Measurements from ENCODE around the gene CASP2.

The CASP2 gene

DNA sequence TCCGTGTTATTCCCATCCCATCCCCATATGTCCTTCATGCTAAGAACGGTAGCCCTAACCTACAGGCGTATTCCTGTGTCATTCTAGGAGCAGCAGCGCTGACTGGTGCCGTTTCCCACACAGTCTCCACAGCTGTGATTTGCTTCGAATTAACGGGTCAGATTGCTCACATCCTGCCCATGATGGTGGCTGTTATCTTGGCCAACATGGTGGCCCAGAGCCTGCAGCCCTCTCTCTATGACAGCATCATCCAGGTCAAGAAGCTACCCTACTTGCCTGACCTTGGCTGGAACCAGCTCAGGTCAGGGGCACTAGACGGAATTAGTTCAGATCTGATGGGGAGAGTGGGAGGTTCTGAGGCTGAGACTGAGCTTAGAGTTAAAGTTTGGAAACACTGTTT is 53.7 kb downstream of the CASP2 start:
- DNase-seq = no peak

DNA sequence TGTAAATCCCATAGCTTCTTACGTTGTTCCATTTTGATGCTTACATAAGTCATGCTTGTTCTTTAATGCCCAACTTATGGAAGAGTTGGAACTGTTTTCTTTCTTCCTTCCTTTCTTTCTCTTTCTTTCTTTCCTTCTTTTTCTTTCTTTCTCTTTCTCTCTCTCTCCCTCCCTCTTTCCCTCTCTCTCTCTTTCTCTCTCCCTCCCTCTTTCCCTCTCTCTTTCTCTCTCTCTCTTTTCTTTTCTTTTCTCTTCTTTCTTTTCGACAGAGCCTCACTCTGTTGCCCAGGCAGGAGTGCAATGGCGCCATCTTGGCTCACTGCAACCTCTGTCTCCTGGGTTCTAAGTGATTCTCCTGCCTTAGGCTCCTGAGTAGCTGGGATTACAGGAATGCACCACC is 55.4 kb downstream of the CASP2 start:
- DNase-seq = no peak

DNA sequence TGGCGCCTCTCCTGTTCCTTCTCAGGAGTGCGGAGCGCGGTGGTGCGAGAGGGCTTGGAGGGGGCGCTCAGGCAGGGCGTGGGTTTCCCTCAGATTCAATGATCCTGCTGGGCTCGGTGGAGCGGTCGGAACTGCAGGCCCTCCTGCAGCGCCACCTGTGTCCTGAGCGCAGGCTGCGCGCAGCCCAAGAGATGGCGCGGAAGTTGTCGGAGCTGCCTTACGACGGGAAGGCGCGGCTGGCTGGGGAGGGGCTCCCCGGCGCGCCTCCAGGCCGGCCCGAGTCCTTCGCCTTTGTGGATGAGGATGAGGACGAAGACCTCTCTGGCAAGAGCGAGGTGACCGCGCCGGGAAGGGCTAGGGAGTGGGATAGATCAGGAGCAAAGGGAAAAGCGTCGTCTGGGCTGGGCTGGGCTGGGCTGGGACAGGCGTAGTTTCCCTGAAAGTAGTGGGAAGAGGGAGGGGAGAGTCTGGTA is 57.3 kb downstream of the CASP2 start:
- DNase-seq = peak; percentile 46

DNA sequence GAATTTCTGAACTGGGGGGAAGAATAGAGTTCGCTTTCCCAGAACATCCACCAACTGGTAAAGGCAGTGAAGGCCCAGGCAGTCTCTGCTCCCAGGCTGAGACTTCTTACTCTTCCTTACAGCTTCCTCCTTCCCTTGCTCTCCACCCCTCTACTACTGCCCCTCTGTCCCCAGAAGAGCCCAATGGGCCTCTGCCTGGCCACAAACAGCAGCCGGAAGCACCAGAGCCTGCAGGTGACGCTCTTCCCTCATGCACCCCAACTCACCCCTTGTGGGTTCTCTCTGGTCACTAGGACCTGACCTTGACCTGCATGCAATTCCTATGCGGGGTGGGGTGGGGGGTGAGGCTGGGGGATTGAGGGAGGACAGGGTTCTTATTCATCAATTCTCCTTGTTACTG is 57.9 kb downstream of the CASP2 start:
- DNase-seq = no peak

DNA sequence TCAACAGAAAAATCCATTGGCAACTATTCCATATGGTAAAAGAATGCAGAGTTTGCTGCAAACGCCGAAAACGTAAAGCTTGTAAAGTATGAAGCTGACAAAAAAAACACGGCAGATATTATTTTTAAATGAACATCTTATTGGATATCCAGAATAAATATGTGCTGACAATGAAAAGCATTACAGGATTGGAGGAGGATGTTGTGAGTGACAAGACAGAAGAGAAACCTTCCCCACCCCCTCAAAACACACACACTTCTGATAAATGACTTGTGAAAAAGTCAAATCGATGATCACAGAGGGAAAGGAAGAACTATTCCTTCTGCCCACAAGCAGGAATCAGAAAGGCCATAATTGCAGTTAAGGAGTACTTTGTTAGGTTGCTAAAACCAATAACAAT is 59.8 kb downstream of the CASP2 start:
- no peak for DNase-seq

DNA sequence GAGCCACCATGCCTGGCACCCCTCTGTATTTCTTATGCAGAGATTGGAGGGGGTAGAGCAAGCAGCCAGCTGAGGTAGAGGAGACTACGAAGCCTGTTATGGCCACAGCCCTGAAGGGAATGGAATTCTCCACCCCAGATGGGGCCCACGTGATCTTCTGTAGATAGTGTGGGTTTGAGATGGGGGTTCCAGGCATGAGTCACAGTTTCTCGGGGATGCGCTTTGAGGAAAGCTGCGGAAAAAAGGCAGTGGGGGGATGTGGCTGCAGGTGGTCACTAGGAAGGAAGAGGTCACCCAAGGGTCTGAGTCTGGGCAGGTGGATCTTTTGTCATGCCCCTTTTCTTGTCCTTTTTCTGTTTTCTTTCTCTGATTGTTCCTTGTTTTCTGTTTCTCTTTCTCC is 62.9 kb downstream of the CASP2 start:
- DNase-seq = peak; percentile 10

DNA sequence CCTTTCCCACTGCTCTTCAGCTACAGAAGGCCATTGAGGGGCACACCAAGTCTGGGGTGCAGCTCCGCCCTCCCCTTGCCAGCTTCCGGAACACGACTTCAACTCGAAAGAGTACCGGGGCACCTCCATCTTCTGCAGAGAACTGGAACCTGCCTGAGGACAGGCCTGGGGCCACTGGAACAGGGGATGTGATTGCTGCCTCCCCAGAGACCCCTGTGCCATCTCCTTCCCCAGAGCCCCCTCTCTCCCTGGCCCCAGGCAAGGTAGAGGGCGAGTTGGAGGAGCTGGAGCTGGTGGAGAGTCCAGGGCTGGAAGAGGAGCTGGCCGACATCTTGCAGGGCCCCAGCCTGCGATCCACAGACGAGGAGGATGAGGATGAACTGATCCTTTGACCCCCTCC is 63.4 kb downstream of the CASP2 start:
- no peak for DNase-seq

DNA sequence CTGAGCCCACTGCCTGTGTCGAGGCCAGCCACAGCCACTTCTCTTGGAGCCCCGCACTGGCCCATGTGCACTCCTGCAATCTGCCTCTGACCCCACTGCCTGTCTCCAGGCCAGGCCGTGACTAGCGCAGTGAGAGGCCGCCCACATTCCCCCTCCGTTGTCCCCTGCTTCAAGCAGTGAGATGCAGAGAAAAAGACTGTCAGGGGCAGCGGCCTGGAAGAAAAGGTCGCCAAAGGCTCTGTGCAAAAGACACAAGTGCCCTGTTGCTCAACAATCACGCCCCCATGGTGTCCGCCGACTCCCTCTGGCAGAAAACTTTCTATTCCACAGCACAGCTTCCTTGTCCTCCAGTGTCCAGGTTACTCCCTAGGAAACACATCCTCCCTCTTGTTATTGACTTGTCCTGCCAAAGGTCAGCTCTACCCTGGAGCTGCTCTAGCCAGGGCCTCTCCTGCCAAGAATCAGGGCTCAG is 64.4 kb downstream of the CASP2 start:
- no peak for DNase-seq

DNA sequence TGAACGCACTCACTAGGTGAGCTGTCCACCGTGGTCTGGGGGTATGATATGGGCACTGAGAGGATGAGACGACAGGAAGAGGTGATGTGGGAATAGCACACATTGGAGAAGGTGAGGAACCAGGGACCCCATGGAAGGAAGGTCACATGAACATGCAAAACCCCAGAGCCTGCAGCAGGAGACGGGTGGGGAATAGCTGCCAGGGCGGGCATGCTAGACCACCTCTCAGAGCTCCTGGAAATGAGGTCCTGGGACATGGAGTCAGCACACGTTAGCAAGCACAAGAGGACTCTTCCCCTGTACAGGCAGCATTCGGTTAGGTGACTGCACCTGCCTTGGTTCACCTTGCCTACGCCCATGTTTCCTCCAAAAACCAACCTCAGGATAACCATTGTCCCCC is 66.2 kb downstream of the CASP2 start:
- DNase-seq = no peak

DNA sequence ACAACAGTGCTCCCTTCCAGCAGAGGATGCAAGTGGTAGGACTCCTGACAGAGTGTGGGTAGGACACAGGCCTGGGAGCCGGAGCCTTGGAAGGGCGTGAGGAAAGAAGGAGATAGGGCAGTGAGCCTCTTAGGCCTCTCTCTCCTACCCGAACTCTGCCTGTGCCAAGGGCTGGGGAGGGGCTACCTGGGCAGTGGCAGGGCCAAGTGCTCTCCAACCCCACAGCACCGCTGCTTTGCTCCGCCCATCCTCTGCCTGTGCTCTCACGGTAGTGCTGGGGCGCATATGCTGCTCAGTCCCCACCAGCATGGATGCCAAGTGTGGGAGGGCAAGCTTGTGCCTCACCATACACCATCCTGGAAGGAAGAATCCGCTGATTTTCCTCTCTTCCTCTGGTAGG is 66.8 kb downstream of the CASP2 start:
- no peak for DNase-seq

DNA sequence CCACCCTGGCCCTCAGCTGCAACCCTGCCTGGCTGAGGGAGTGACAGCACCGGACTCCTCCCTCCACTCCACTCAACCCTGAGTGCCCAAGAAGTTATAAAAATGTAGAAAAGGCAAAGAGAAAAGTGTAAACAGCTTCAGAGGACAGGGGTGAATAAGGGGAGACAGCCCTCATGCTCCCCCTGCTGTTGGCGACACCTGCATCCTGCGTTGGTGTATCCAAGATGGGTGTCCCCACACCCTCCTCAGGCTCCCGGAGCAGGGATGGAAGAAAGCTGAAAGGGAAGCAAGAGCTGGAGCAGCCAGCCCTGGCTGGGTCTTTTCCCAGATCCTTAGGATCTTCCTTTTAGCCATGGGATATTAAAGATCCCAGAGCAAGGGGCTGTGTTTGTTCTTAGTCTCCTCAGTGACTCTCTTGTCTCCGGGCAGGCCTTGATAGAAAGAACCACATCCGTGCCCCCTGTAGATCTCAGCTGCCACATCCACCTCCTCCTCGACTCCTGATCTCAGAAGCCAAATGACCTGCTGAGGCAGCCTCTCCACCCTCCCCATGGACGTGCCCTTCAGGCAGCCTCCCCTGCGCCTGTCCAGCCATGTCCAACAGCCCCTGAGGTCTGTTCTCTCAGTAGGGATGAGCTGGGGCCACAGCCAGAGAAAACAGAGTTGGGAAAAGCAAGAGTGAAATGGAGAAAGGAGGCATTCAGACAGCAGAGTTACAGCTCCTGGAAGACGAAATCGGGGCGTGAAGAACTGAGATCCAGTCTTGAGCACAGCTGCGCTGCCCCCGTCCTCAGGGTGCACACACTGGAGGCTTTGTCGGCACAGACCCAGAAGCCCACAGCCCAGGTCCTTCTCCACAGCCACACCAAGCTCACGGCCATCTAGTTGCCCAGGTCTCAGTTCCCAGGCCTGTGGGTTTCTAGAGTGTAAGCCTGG is 67.6 kb downstream of the CASP2 start:
- no peak for DNase-seq

DNA sequence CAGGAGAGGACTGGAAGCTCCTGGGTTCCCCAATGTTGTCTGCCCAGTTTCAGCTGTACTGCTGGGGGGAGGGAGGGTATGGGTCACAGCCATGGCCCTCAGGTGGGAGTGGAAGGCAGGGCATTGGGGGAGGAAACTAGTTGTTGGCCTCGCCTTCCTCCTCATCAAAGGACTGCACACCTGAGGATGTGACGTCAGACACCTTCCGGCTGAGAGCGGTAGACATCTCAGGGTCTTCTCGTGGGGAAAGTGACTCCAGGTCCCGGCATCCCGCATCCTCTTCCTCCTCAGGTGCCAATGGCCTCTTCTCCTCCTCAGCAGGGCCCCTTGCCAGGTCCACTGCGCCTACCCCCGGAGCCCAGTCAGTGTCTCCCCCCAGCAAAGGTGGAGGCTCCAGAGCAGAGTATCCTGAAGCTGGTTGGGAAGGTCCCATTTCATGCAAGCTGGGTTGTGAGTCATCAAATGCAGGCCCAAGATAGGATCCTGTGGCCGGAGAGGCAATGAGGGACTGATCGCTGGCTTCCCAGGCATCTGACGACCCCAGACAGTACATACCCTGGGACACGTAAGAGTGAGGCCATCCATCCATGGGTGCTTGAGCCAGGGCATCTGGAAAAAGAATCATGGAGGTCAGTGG is 68.4 kb downstream of the CASP2 start:
- no peak for DNase-seq
